NCI-H146 treated with DMSO at 0.1 percent for 48 hours (cell line): ENCODE measurements around the gene SERPINB7.

Source experiments
- DNase-seq: peaks from one replicate; lab custom pipeline; 2025; ENCODE audit not compliant: unreplicated experiment; lab: John Stamatoyannopoulos, UW

The SERPINB7 gene

GRCh38 chr18:63837590-63837989, 62.4 kb downstream of the SERPINB7 start:
- no peak for DNase-seq

- DNase-seq: no peak
These were observed 67.8 kb downstream of the SERPINB7 start for GRCh38 chr18:63843008-63843407.

- no peak for DNase-seq
These were observed 69.0 kb downstream of the SERPINB7 start for GRCh38 chr18:63844254-63844653.

GRCh38 chr18:63848159-63848558, 72.9 kb downstream of the SERPINB7 start:
- peak; percentile 39 for DNase-seq

GRCh38 chr18:63850020-63850419, 74.8 kb downstream of the SERPINB7 start:
- peak; percentile 10 for DNase-seq

- no peak for DNase-seq
These were observed 75.4 kb downstream of the SERPINB7 start for GRCh38 chr18:63850636-63851035.
